ENCODE results near the gene LATS1. TPM values are rescaled to one million over a fixed set of nuclear protein-coding genes. Genes with fewer than 3 reads are reported as not detected.
A peak's percentile ranks its signal among the peaks of the same experiment; 100 is the strongest.

Gene LATS1
- total and polyA plus RNA-seq, 8 donors, result 3.8 to 109 (median 18.8) TPM

DNA sequence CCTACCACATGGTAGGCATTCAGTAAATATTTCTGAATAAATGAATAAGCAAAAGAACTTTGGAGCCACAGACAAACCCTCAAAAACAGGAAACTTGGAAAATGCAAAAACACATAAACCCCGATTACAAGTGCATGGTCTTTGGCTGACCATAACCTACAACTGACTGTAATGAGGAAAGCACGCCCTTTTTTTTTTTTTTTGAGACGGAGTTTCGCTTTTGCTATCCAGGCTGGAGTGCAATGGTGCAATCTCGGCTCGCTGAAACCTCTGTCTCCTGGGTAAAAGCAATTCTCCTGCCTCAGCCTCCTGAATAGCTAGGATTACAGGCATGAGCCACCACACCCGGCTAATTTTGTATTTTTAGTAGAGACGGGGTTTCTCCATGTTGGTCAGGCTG lies 11.9 kb upstream of the LATS1 start:
- WGBS, 5 donors, result 90 to 95% (median 93%) methylated on average over 7 to 8 of the region's 8 CpGs
- Histone ChIP-seq H3K9me3 (no peaks in the 10 kb centered on the region), H3K27me3 (no peaks in the 10 kb centered on the region), H3K27ac (no peak overlapping the region), H3K4me3 (no peak overlapping the region), H3K36me3 (peaks cover 9 to 100% (median 98%) of the 10 kb centered on the region in 4 donors), H3K4me1 (peaks cover 0 to 10% (median 0%) of the 10 kb centered on the region in 4 donors)
- no peak for DNase-seq
- TF ChIP-seq POLR2AphosphoS5 (IDR thresholded peaks at IDR 0.05) (no peak), EP300 (IDR thresholded peaks at IDR 0.05) (no peak), POLR2A (IDR thresholded peaks at IDR 0.05) (no peak)
- TF ChIP-seq, protein P1, sequence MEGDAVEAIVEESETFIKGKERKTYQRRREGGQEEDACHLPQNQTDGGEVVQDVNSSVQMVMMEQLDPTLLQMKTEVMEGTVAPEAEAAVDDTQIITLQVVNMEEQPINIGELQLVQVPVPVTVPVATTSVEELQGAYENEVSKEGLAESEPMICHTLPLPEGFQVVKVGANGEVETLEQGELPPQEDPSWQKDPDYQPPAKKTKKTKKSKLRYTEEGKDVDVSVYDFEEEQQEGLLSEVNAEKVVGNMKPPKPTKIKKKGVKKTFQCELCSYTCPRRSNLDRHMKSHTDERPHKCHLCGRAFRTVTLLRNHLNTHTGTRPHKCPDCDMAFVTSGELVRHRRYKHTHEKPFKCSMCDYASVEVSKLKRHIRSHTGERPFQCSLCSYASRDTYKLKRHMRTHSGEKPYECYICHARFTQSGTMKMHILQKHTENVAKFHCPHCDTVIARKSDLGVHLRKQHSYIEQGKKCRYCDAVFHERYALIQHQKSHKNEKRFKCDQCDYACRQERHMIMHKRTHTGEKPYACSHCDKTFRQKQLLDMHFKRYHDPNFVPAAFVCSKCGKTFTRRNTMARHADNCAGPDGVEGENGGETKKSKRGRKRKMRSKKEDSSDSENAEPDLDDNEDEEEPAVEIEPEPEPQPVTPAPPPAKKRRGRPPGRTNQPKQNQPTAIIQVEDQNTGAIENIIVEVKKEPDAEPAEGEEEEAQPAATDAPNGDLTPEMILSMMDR (IDR thresholded peaks at IDR 0.05), result no peak
- intact Hi-C loops (cut with DNase I; ENCODE audit: low total_unique reads), result no loop called here

DNA sequence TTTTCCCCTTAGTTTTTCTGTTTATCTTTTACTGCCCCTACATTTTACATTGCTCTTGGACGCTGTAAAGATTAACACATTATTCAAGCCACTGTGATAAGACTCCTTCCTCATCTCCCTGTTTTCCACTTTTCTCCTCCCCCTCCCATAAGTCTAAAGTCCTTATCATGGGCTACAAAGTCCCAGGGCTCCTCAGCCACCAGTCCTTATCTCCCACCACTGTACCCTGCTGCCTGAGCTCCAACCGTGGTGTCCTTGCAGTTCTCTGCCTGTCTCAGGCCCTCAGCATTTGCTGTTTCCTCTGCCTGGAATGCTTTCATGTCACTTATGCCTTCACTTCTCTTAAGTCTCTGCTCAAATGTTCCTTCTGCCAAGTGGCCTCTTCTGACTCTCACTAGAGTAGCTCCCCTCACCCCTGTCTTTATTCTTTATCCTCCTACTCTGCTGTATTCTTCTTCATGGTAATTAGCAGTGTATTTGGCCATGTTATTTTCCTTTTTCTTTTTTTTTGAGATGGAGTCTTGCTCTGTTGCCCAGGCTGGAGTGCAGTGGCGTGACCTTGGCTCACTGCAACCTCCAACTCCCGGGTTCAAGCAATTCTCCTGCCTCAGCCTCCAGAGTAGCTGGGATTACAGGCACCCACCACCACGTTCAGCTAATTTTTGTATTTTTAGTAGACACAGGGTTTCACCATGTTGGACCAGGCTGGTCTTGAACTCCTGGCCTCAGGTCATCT lies 10.8 kb upstream of the LATS1 start:
- Histone ChIP-seq H3K4me1 (peaks cover 0 to 15% (median 2%) of the 10 kb centered on the region in 4 donors), H3K4me3 (no peak overlapping the region), H3K9me3 (no peaks in the 10 kb centered on the region), H3K27me3 (no peaks in the 10 kb centered on the region), H3K36me3 (peaks cover 5 to 93% (median 91%) of the 10 kb centered on the region in 4 donors), H3K27ac (peak overlapping the region in 2 of 5 donors; percentile 12 to 54)
- no peak for DNase-seq
- intact Hi-C loops (cut with DNase I; ENCODE audit: low total_unique reads), result no loop called here
- no peak for TF ChIP-seq EP300 (IDR thresholded peaks at IDR 0.05)
- no peak for TF ChIP-seq POLR2A (IDR thresholded peaks at IDR 0.05)
- TF ChIP-seq, protein P1 (IDR thresholded peaks at IDR 0.05), result no peak
- TF ChIP-seq POLR2AphosphoS5 (IDR thresholded peaks at IDR 0.05), result no peak
- WGBS, 5 donors, result 76 to 82% (median 77%) methylated on average over 5 of the region's 5 CpGs

DNA sequence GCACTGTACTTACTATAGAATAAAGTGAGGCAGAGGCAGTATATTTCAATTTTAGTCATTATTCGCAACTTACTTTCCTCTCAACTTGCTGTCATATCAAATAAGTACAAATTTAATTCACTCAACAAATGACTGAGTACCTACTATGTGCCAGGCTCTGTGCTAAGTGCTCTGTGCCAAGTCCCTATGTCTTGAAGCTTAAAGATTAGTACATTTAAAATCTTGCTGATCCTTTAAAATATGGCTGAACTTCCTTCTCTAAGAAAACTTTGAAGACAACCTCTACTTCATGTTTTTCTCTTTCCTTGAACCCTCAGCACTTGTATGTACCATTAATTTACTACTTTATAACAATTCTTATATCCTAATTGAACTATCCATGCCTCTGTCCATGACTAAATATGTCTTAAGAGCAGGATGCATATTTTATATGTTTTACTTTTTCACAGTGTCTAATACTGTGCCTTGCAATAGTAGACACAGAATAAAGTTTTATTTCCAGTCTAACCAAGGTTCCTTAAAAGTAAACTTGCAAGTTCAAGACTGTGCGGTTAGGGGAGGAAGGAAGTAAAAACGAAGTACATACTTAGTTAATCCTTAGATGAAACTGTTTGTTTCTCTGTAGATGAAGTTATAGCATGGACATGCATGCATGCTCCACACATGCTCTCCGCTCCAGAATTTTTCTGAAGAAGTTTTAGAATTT lies 10.0 kb upstream of the LATS1 start:
- TF ChIP-seq, protein P1 (IDR thresholded peaks at IDR 0.05), result no peak
- TF ChIP-seq POLR2A (IDR thresholded peaks at IDR 0.05) (no peak), EP300 (IDR thresholded peaks at IDR 0.05) (no peak), POLR2AphosphoS5 (IDR thresholded peaks at IDR 0.05) (no peak)
- Histone ChIP-seq H3K9me3 (no peaks in the 10 kb centered on the region), H3K4me3 (no peak overlapping the region), H3K27me3 (no peaks in the 10 kb centered on the region), H3K27ac (peak overlapping the region in 1 of 5 donors; percentile 54), H3K4me1 (peaks cover 0 to 18% (median 4%) of the 10 kb centered on the region in 4 donors), H3K36me3 (peaks cover 5 to 87% (median 85%) of the 10 kb centered on the region in 4 donors)
- intact Hi-C loops (cut with DNase I; ENCODE audit: low total_unique reads), result no loop called here
- DNase-seq, result no peak
- WGBS, 5 donors, result 81 to 96% (median 84%) methylated on average over 4 of the region's 4 CpGs

DNA sequence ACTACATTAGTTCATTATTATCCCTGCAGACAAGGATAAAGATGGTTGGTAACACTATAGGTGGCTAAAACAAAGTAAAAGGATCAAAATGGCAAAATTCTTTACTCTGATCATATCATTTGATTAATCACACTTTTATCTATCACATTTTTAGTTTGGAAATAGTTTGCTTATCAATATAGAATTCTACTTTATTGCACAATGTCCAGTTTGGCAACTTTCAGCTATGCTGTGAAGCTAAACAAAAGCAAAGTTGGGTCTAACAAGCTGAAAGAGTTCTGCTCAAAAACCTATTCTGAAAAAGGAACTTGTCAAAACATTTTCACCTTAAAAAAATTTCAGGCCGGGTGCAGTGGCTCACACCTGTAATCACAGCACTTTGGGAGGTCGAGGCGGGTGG lies 7.9 kb upstream of the LATS1 start:
- H3K4me3 ChIP-seq, result no peak overlapping the region
- WGBS, 5 donors, result 78 to 94% (median 89%) methylated on average over 3 of the region's 3 CpGs
- intact Hi-C loops (cut with DNase I; ENCODE audit: low total_unique reads), result no loop called here
- H3K27me3 ChIP-seq, result no peaks in the 10 kb centered on the region
- DNase-seq, result no peak
- H3K36me3 ChIP-seq, result peaks cover 5 to 70% (median 63%) of the 10 kb centered on the region in 4 donors
- no peaks in the 10 kb centered on the region for H3K9me3 ChIP-seq
- peaks cover 0 to 18% (median 4%) of the 10 kb centered on the region in 4 donors for H3K4me1 ChIP-seq
- TF ChIP-seq POLR2AphosphoS5 (IDR thresholded peaks at IDR 0.05), result no peak
- TF ChIP-seq POLR2A (IDR thresholded peaks at IDR 0.05), result no peak
- no peak for TF ChIP-seq EP300 (IDR thresholded peaks at IDR 0.05)
- TF ChIP-seq, protein P1 (IDR thresholded peaks at IDR 0.05), result no peak
- no peak overlapping the region for H3K27ac ChIP-seq
